Renal cortex interstitium (tissue), 11 donors: ENCODE measurements around the gene ZNF587. TPM values are rescaled to one million over a fixed set of nuclear protein-coding genes. Genes with fewer than 3 reads are reported as not detected.
"Not testable (repeated sequence)": the region's sequence is repeated elsewhere in the genome, so short reads cannot be mapped to it uniquely, and the experiment has no call there.

Source experiments
- DNase-seq, 11 donors: peaks; one replicate each; pipeline ENCODE4 v3.0.0-alpha.2; 2013; ENCODE audit warnings: low read depth in 9 of 11, low spot score in 4 of 11; ENCODE audit errors: extremely low read depth in 1 of 11
- polyA plus RNA-seq, 3 donors: library from polyadenylated mRNA; unstranded; fragments of 120-200 nt; gene quantifications; one replicate each; pipeline ENCODE4 v1.2.1, GENCODE V29; 2013; ENCODE audit not compliant: insufficient read length in 3 of 3

Gene ZNF587
- polyA plus RNA-seq, 3 donors: 24.8 to 49.0 (median 27.3) TPM

DNA sequence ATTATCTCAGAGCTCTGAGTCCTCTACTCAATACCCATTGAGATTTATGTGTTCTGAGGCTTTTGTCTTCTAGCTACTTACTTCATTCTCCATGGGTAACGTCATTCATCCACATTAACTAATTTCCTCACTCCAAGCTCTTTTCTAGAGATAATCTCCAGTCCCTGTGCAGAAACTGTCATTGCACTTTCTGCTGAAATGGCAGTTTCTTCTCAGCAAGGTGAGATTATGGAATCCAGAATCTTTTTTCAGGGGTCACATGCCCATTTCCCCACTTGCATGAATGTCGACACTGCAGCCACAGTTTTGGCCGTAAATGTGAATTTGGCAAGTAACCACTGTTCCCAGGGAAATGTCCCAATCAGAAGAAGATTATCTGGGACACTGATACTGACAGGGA is 12.7 kb downstream of the ZNF587 start:
- not testable (repeated sequence) for DNase-seq

- no peak for DNase-seq
Observed at GRCh38 chr19:57867868-57868492, 18.3 kb downstream of the ZNF587 start.

DNA sequence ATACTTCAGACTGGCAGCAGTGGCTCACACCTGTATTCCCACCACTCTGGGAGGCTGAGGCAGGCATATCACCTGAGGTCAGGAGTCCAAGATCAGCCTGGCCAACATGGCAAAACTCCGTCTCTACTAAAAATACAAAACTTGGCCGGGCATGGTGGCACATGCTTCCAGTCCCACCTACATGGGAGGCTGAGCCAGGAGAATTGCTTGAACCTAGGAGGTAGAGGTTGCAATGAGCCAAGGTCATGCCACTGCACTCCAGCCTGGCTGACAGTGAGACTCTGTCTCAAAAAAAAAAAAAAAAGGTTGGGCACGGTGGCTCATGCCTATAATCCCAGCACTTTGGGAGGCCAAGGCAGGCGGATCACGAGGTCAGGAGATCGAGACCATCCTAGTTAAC is 20.0 kb downstream of the ZNF587 start:
- DNase-seq: not testable (repeated sequence)

DNA sequence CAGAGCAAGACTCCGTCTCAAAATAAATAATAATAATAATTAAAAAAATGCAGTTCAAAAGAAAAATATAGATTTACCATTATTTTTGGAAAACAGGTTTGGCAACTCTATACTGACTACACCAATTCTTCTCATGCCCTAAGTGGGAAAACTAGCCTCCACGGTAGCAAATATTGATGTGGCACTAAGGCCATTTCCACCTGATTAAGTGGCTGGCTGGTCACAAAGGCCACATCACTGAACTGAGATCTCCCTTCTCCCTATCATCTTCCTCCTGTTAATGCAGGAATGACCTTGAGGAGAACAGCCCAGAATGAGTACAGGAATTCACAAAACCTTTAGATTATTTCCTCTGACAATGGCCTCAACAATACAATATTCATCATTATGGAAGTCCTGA is 20.6 kb downstream of the ZNF587 start:
- DNase-seq: no peak

DNA sequence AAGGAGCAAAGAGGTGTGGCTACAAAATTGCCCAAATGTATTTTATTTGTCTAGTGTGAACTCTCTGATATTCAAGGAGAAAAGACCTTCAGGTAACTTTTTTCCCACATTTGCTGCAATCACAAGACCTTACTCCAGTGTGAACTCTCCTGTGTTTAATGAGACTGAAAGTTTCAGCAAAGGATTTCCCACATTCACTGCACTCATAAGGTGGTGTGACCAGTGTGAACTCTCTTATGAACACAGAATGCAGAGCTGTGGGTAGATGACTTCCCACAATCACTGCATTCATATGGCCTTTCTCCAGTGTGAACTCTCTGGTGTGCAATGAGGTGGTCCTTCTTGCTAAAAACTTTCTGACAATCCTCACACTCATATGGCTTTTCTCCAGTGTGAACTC is 22.8 kb downstream of the ZNF587 start:
- no peak for DNase-seq

DNA sequence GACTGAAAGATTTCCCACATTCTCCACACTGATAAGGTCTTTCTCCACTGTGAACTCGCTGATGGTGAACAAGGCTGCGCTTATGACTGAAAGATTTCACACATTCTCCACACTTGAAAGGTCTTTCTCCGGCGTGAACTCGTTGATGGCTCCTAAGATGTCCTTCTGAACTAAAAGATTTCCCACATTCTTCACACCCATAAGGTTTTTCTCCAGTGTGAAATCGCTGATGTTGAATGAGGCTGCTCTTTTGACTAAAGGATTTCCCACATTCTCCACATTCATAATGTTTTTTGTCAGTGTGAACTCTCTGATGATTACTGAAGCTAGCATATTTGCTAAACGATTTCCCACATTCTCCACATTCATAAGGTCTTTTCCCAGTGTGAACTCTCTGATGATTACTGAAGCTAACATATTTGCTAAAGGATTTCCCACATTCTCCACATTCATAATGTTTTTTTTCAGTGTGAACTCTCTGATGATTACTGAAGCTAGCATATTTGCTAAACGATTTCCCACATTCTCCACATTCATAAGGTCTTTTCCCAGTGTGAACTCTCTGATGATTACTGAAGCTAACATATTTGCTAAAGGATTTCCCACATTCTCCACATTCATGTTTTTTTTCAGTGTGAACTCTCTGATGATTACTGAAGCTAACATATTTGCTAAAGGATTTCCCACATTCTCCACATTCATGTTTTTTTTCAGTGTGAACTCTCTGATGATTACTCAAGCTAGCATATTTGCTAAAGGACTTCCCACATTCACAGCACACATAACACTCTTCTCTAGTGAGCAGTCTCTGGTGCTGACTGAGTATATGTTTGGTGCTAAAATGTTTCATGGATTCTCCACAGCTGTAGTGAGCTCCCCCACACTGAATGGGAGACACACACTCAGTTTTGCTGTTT is 24.5 kb downstream of the ZNF587 start:
- DNase-seq: not testable (repeated sequence)

DNA sequence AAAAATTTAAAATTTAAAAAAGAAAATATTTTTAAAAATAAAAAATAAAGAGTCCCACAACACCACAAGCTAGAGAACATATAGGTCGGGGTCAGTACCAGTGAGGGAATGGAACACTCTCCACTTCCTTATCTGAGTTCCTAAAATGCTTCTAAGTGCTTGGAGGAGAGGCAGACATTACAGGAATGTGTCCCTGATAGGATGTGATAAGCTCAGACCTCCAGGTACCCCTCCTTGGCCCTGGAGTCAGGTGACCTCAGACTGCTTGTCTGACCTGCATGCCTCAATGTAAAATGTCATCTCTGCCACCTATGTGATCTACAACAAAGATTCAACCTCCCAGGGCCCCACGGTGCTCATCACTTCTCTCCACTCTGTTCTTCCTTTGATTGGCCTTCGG is 36.4 kb downstream of the ZNF587 start:
- no peak for DNase-seq

- DNase-seq: peak in 8 of 11 donors; percentile 25 to 56 (median 38)
Observed at GRCh38 chr19:57887195-57887941, 37.7 kb downstream of the ZNF587 start.

GRCh38 chr19:57888107-57888559 is 38.5 kb downstream of the ZNF587 start:
- no peak for DNase-seq

GRCh38 chr19:57888560-57889231 is 39.0 kb downstream of the ZNF587 start, which contains the start of gene ZNF814:
TSS of gene ZNF814 (minus strand) at chr19:57889037. CDS start at chr19:57888802, 235 bp downstream.
- peak; percentile 60 to 90 (median 77) for DNase-seq

GRCh38 chr19:57890706-57891105 is 41.0 kb downstream of the ZNF587 start:
- DNase-seq: not testable (repeated sequence)

GRCh38 chr19:57900311-57900710 is 50.7 kb downstream of the ZNF587 start:
- no peak for DNase-seq

GRCh38 chr19:57903618-57904184 is 54.0 kb downstream of the ZNF587 start:
- DNase-seq: no peak

- no peak for DNase-seq
Observed at GRCh38 chr19:57905258-57905657, 55.6 kb downstream of the ZNF587 start.

DNA sequence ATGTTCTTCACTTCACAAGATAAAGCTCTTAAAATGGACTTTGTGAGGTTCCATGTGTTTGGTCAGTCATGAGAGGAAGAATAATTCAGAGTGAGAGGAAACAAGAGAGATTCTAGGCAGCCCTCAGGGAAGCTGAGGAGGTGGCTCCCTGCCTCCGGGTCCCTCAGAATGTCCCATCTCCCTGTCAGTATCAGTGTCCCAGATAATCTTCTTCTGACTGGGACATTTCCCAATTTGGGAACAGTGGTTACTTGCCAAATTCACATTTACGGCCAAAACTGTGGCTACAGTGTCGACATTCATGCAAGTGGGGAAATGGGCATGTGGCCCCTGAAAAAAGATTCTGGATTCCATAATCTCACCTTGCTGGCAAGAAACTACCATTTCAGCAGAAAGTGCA is 57.7 kb downstream of the ZNF587 start:
- no peak for DNase-seq

DNA sequence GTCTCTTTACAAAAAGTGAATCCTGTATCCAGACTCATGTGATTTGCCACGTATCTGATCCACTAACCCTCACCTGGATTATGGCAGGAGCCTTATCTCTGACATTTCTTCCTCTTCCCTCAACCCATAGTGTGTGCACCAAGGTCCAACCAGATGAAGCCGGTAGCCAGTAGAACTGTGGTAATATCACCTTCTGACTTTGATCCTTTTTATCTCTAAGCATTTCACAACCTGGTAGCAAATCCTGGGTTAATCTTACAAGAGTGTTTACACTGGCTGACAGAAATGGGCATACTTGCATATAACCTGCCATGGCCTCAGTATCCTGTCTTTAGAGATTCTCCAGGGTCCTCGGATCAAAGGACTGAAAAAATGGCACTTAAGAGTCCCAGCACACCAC is 64.9 kb downstream of the ZNF587 start:
- no peak for DNase-seq
